ENCODE data around the gene CFAP53. TPM values are rescaled to one million over a fixed set of nuclear protein-coding genes. Genes with fewer than 3 reads are reported as not detected.

The CFAP53 gene
- total and polyA plus RNA-seq, 2 donors (not counting 3 experiments of a cell fraction or from before 2014, with no cell fraction given): 0.12 to 0.18 TPM

DNA sequence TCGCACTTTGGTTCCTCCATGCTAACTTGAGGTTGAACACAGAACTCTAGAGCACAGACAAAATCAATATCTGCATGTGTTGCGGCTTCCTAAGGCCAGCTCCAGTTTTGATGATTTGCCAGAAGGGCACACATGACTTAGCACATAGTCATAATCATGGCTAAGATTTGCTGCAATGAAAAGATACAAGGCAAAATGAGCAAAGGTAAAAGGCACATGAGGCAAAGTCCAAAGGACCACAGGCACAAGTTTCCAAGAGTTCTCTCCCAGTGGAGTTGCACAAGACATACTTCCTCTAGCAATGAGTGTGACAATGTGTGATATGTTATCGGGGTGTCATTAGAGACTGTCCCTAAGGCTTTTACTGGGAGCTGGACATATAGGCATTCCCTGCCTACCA lies 45.4 kb upstream of the CFAP53 start:
- ChIA-PET POLR2A (no interaction called here), CTCF (no interaction called here)
- intact Hi-C loops (cut with micrococcal nuclease) (no loop called here), dilution Hi-C loops (cut with MboI; ENCODE audit: extremely low pct_ligation_motif_present, low sequenced_read_pairs) (no loop called here)
- H3K4me2 ChIP-seq (ENCODE audit: insufficient read depth, low read length): no peak overlapping the region
- H3K27ac ChIP-seq (ENCODE audit: insufficient read depth, low read depth, low read length): no peak overlapping the region
- no peaks in the 10 kb centered on the region for H3K79me2 ChIP-seq (ENCODE audit: control insufficient read depth, insufficient read depth, low read length)
- H4K20me1 ChIP-seq (replicated peaks; ENCODE audit: control insufficient read depth, extremely low read depth, insufficient read depth, low read length): no peaks in the 10 kb centered on the region
- peaks cover 4 to 6% of the 10 kb centered on the region in 2 experiments for H3K27me3 ChIP-seq (ENCODE audit: control insufficient read depth in 2 of 2, insufficient read depth in 2 of 2, low read length in 2 of 2)
- H3K9me1 ChIP-seq (replicated peaks; ENCODE audit: control insufficient read depth, extremely low read depth, insufficient read depth, low read length): no peaks in the 10 kb centered on the region
- TF ChIP-seq POLR2AphosphoS5 (IDR thresholded peaks at IDR 0.05; ENCODE audit: insufficient read depth, low read depth, low read length) (no peak), FOS (IDR thresholded peaks at IDR 0.05; ENCODE audit: borderline replicate concordance, insufficient read depth, low read length) (no peak), GATA2 (IDR thresholded peaks at IDR 0.05; ENCODE audit: insufficient read depth, insufficient read length, low read depth, low read length) (no peak), POLR2A (IDR thresholded peaks at IDR 0.05; ENCODE audit: low read depth, low read length) (no peak), MYC (IDR thresholded peaks at IDR 0.05; ENCODE audit: low read depth, low read length) (no peak), JUN (IDR thresholded peaks at IDR 0.05; ENCODE audit: borderline replicate concordance, insufficient read depth, insufficient read length, low read depth) (no peak), EZH2 (IDR thresholded peaks at IDR 0.05; ENCODE audit: borderline replicate concordance, low read depth, low read length, severe bottlenecking) (no peak)
- TF ChIP-seq, protein P1, sequence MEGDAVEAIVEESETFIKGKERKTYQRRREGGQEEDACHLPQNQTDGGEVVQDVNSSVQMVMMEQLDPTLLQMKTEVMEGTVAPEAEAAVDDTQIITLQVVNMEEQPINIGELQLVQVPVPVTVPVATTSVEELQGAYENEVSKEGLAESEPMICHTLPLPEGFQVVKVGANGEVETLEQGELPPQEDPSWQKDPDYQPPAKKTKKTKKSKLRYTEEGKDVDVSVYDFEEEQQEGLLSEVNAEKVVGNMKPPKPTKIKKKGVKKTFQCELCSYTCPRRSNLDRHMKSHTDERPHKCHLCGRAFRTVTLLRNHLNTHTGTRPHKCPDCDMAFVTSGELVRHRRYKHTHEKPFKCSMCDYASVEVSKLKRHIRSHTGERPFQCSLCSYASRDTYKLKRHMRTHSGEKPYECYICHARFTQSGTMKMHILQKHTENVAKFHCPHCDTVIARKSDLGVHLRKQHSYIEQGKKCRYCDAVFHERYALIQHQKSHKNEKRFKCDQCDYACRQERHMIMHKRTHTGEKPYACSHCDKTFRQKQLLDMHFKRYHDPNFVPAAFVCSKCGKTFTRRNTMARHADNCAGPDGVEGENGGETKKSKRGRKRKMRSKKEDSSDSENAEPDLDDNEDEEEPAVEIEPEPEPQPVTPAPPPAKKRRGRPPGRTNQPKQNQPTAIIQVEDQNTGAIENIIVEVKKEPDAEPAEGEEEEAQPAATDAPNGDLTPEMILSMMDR (IDR thresholded peaks at IDR 0.05; ENCODE audit: extremely low read depth in 1 of 2, insufficient read depth in 1 of 2, low read depth in 1 of 2, low read length in 2 of 2): no peak
- TF ChIP-seq, protein P2, sequence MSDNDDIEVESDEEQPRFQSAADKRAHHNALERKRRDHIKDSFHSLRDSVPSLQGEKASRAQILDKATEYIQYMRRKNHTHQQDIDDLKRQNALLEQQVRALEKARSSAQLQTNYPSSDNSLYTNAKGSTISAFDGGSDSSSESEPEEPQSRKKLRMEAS (IDR thresholded peaks at IDR 0.05; ENCODE audit: insufficient read depth, insufficient read length): no peak
- H3K4me3 ChIP-seq (replicated peaks in 1 of 3; ENCODE audit: insufficient read depth in 1 of 3, low read depth in 1 of 3, low read length in 3 of 3): no peak overlapping the region
- peaks cover 8% of the 10 kb centered on the region for H3K4me1 ChIP-seq (ENCODE audit: control insufficient read depth, extremely low read depth, insufficient read depth, low read length)
- no peaks in the 10 kb centered on the region for H3K36me3 ChIP-seq (ENCODE audit: control insufficient read depth in 2 of 2, extremely low read depth in 1 of 2, insufficient read depth in 2 of 2, low read length in 2 of 2)
- FAIRE-seq: no peak
- H2AFZ ChIP-seq (ENCODE audit: low read depth, low read length): no peak overlapping the region
- no peak overlapping the region for H3K9ac ChIP-seq (replicated peaks; ENCODE audit: extremely low read depth, insufficient read depth, low read length)
- BruUV-seq (replicated peaks): no TSS peak
- H3K9me3 ChIP-seq (replicated peaks; ENCODE audit: control insufficient read depth, insufficient read depth, low read length): no peaks in the 10 kb centered on the region
- no peak for DNase-seq (ENCODE audit: low read depth, low spot score)
